Smooth muscle cell (in vitro differentiated cells): ENCODE measurements around the gene PABPN1L. TPM values are rescaled to one million over a fixed set of nuclear protein-coding genes. Genes with fewer than 3 reads are reported as not detected.

Experiments
- DNase-seq: peaks from one replicate; lab custom pipeline; 2025; ENCODE audit not compliant: unreplicated experiment; lab: John Stamatoyannopoulos, UW
- H2AFZ ChIP-seq: fragments of 200-600 bp; sonication (generic); 2 replicates; pipeline ENCODE4 v1.6.0; 2016; ENCODE audit warnings: antibody characterized with exemption, low read depth, mild to moderate bottlenecking
- H3F3A ChIP-seq: fragments of 200-600 bp; sonication (generic); 2 replicates; pipeline ENCODE4 v1.6.0; 2017; ENCODE audit warnings: antibody characterized with exemption, low read depth
- H3K27ac ChIP-seq: fragments of 200-600 bp; sonication (generic); 2 replicates; pipeline ENCODE4 v1.5.1; 2016; ENCODE audit warnings: low read depth, mild to moderate bottlenecking
- H3K27me3 ChIP-seq: fragments of 200-600 bp; sonication (generic); 2 replicates; pipeline ENCODE4 v1.6.1; 2016; ENCODE audit warnings: low read depth, mild to moderate bottlenecking
- H3K36me3 ChIP-seq: fragments of 200-600 bp; sonication (generic); 2 replicates; pipeline ENCODE4 v1.5.1; 2016; ENCODE audit warnings: low read depth
- H3K4me1 ChIP-seq: fragments of 200-600 bp; sonication (generic); 2 replicates; pipeline ENCODE4 v1.5.1; 2016; ENCODE audit warnings: low read depth
- H3K4me2 ChIP-seq: fragments of 200-600 bp; sonication (generic); 2 replicates; pipeline ENCODE4 v1.6.0; 2016; ENCODE audit warnings: mild to moderate bottlenecking
- H3K4me3 ChIP-seq: fragments of 200-600 bp; sonication (generic); 2 replicates; pipeline ENCODE4 v1.5.1; 2016; ENCODE audit warnings: mild to moderate bottlenecking
- H3K79me2 ChIP-seq: fragments of 200-600 bp; sonication (generic); 2 replicates; pipeline ENCODE4 v1.6.0; 2016; ENCODE audit warnings: low read depth, mild to moderate bottlenecking
- H3K9ac ChIP-seq: fragments of 200-600 bp; sonication (generic); 2 replicates; pipeline ENCODE4 v1.6.0; 2016; ENCODE audit warnings: low read depth
- H3K9me3 ChIP-seq: fragments of 200-600 bp; sonication (generic); replicated peaks from 2 replicates; pipeline ENCODE4 v1.5.1; 2016; ENCODE audit warnings: low read depth
- H4K20me1 ChIP-seq: fragments of 200-600 bp; sonication (generic); 2 replicates; pipeline ENCODE4 v1.6.0; 2016; ENCODE audit warnings: low read depth
- WGBS: methylation state at CpG from one replicate; pipeline ENCODE4 v1.1.7; 2016; ENCODE audit warnings: low lambda C conversion rate; 5-methylcytosine and 5-hydroxymethylcytosine counted together
- polyA plus RNA-seq: library from polyadenylated mRNA; unstranded; fragments of >200 nt; fragmentation: Nextera tagmentation; extraction: Ambion mirVana; gene quantifications from 2 replicates; pipeline ENCODE4 v1.2.1, GENCODE V29; 2016
- total RNA-seq: library from RNA; depleted of rRNA; stranded (reverse); fragments of >200 nt; gene quantifications from 2 replicates; pipeline ENCODE4 v1.2.3, GENCODE V29; 2014
- TF ChIP-seq, protein P1 (sequence below): fragments of 200-600 bp; sonication (generic); IDR thresholded peaks from 2 replicates; pipeline ENCODE4 v1.5.1; 2017; ENCODE audit warnings: borderline replicate concordance, mild to moderate bottlenecking, antibody characterized with exemption; ENCODE audit not compliant: insufficient read depth, poor library complexity, severe bottlenecking

The PABPN1L gene
- total and polyA plus RNA-seq, 2 experiments from 2014 or later: not detected

DNA sequence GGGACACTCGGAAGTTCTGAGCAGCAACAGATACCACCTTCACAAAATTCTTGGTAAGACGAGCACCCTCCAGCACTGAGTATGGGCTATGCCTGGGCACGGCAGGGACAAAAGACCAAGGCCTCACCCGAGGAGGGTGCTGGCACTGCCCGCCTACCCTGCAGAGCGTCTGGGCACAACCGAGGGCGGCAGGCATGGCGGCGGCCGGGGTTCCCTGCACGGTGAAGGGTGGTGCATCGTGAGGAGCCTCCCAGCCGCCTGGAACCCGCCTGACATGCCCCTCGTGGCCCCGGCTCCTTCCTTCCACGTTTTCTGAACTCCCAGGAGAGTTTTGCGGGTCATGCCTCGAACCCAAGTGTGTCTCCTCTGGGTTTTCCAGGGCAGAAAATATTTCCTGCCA lies 28.7 kb downstream of the PABPN1L start:
- no peak overlapping the region for H3K27ac ChIP-seq
- no peak overlapping the region for H3K4me2 ChIP-seq
- no peaks in the 10 kb centered on the region for H3K9me3 ChIP-seq
- TF ChIP-seq, protein P1, sequence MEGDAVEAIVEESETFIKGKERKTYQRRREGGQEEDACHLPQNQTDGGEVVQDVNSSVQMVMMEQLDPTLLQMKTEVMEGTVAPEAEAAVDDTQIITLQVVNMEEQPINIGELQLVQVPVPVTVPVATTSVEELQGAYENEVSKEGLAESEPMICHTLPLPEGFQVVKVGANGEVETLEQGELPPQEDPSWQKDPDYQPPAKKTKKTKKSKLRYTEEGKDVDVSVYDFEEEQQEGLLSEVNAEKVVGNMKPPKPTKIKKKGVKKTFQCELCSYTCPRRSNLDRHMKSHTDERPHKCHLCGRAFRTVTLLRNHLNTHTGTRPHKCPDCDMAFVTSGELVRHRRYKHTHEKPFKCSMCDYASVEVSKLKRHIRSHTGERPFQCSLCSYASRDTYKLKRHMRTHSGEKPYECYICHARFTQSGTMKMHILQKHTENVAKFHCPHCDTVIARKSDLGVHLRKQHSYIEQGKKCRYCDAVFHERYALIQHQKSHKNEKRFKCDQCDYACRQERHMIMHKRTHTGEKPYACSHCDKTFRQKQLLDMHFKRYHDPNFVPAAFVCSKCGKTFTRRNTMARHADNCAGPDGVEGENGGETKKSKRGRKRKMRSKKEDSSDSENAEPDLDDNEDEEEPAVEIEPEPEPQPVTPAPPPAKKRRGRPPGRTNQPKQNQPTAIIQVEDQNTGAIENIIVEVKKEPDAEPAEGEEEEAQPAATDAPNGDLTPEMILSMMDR: no peak
- H3K36me3 ChIP-seq: no peaks in the 10 kb centered on the region
- H2AFZ ChIP-seq: no peak overlapping the region
- WGBS: 97% methylated on average over 20 of the region's 20 CpGs
- no peaks in the 10 kb centered on the region for H3F3A ChIP-seq
- H4K20me1 ChIP-seq: peaks cover 5% of the 10 kb centered on the region
- H3K79me2 ChIP-seq: no peaks in the 10 kb centered on the region
- H3K4me3 ChIP-seq: no peak overlapping the region
- no peak for DNase-seq
- no peaks in the 10 kb centered on the region for H3K27me3 ChIP-seq
- H3K4me1 ChIP-seq: no peaks in the 10 kb centered on the region
- no peak overlapping the region for H3K9ac ChIP-seq

DNA sequence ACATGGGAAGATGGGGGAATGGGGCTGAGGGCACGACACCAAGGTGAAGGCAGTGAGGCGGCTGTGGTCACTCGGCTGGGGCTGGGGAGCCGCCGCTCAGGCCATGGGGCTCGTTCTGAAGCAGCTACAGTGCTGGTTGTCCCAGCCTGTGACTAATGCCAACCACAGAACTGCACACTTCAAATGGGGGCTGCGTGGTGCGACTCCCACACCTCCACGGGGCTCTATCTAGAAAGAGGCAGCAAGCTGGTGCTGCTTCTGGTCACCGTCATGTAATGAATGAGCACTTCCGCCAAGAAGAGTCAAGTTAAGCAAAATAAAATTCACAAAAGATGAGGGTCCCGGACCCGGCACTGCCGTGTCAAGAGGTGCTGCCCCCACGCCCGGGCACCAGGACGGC lies 29.7 kb downstream of the PABPN1L start:
- no peak overlapping the region for H3K4me3 ChIP-seq
- no peaks in the 10 kb centered on the region for H3K27me3 ChIP-seq
- peaks cover 4% of the 10 kb centered on the region for H4K20me1 ChIP-seq
- no peaks in the 10 kb centered on the region for H3F3A ChIP-seq
- H3K9ac ChIP-seq: no peak overlapping the region
- DNase-seq: no peak
- no peaks in the 10 kb centered on the region for H3K9me3 ChIP-seq
- H3K79me2 ChIP-seq: no peaks in the 10 kb centered on the region
- no peak overlapping the region for H2AFZ ChIP-seq
- TF ChIP-seq, protein P1: no peak
- H3K4me2 ChIP-seq: no peak overlapping the region
- WGBS: 96% methylated on average over 17 of the region's 17 CpGs
- H3K27ac ChIP-seq: no peak overlapping the region
- H3K4me1 ChIP-seq: no peaks in the 10 kb centered on the region
- no peaks in the 10 kb centered on the region for H3K36me3 ChIP-seq

DNA sequence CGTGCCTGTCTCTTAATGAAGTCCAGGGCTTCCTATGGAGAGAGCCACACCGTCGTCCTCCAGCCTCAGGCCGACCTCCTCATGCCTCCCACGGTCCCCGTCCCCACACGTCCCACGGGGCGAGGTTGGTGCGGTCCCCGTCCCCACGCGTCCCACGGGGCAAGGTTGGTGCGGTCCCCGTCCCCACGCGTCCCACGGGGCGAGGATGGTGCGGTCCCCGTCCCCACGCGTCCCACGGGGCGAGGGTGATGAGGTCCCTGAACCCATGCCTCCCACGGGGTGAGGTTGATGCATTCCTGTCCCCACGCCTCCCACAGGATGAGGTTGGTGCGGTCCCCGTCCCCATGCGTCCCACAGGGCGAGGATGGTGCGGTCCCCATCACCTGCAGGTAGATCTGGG lies 30.6 kb downstream of the PABPN1L start:
- DNase-seq: no peak
- TF ChIP-seq, protein P1: no peak
- Histone ChIP-seq H3K9ac (no peak overlapping the region), H3K79me2 (no peaks in the 10 kb centered on the region), H3K27me3 (no peaks in the 10 kb centered on the region), H3K36me3 (no peaks in the 10 kb centered on the region), H3K9me3 (no peaks in the 10 kb centered on the region), H3K4me2 (no peak overlapping the region), H2AFZ (no peak overlapping the region), H3K4me1 (no peaks in the 10 kb centered on the region), H4K20me1 (no peaks in the 10 kb centered on the region), H3K4me3 (no peak overlapping the region), H3K27ac (no peak overlapping the region), H3F3A (no peaks in the 10 kb centered on the region)
- WGBS: 98% methylated on average over 31 of the region's 33 CpGs

DNA sequence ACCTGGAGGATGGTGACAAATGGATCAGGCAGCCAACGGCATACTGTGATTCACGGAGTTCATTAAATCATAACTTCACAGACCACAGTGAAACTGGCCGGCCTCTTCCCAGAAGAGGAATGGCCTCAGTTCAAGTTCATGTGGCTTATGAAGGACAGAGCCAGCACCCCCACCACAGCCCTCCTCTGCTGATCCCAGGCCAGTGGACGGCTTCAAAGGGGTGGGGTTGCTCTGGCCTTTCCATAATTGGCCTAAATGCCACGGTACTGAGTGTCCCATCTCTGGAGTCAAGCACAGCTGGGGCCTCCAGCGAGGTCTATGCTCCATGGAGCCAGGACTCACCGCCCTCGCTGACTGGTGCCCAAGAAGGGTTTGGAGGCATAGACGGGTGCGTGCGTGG lies 31.1 kb downstream of the PABPN1L start:
- H3K36me3 ChIP-seq: no peaks in the 10 kb centered on the region
- H2AFZ ChIP-seq: no peak overlapping the region
- no peaks in the 10 kb centered on the region for H3K4me1 ChIP-seq
- H3K27me3 ChIP-seq: no peaks in the 10 kb centered on the region
- TF ChIP-seq, protein P1: no peak
- no peak for DNase-seq
- H3K27ac ChIP-seq: no peak overlapping the region
- H3K9ac ChIP-seq: no peak overlapping the region
- H3K9me3 ChIP-seq: no peaks in the 10 kb centered on the region
- H3K4me3 ChIP-seq: no peak overlapping the region
- no peaks in the 10 kb centered on the region for H3K79me2 ChIP-seq
- no peaks in the 10 kb centered on the region for H3F3A ChIP-seq
- no peak overlapping the region for H3K4me2 ChIP-seq
- H4K20me1 ChIP-seq: no peaks in the 10 kb centered on the region
- 95% methylated on average over 11 of the region's 11 CpGs for WGBS
